ENCODE results near the gene WWOX. TPM values are rescaled to one million over a fixed set of nuclear protein-coding genes. Genes with fewer than 3 reads are reported as not detected.

Gene WWOX
- total and polyA plus RNA-seq, 2 experiments from 2014 or later = 22.1 to 123 TPM

DNA sequence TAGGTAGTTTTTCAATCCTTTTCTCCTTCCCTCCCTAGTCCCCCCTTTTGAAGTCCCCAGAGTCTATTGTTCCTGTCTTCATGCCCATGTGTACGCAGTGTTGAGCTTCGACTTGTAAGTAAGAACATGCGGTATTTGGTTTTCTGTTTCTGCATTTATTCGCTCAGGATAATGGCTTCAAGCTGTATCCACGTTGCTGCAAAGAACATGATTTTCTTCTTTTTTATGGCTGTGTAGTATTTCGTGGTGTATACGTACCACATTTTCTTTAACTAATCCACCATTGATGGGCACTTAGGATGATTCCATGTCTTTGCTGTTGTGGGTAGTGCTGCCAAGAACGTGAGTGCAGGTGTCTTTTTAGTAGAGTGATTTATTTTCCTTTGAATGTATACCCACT is 651.2 kb downstream of the WWOX start:
- Histone ChIP-seq H3K36me3 (no peaks in the 10 kb centered on the region), H3K4me1 (ENCODE audit: low read depth) (peaks cover 19% of the 10 kb centered on the region), H3K9me3 (ENCODE audit: low read depth) (no peaks in the 10 kb centered on the region), H3K4me3 (no peak overlapping the region), H3K27ac (no peak overlapping the region), H3K27me3 (no peaks in the 10 kb centered on the region)
- TF ChIP-seq, protein P1, sequence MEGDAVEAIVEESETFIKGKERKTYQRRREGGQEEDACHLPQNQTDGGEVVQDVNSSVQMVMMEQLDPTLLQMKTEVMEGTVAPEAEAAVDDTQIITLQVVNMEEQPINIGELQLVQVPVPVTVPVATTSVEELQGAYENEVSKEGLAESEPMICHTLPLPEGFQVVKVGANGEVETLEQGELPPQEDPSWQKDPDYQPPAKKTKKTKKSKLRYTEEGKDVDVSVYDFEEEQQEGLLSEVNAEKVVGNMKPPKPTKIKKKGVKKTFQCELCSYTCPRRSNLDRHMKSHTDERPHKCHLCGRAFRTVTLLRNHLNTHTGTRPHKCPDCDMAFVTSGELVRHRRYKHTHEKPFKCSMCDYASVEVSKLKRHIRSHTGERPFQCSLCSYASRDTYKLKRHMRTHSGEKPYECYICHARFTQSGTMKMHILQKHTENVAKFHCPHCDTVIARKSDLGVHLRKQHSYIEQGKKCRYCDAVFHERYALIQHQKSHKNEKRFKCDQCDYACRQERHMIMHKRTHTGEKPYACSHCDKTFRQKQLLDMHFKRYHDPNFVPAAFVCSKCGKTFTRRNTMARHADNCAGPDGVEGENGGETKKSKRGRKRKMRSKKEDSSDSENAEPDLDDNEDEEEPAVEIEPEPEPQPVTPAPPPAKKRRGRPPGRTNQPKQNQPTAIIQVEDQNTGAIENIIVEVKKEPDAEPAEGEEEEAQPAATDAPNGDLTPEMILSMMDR (IDR thresholded peaks at IDR 0.05; ENCODE audit: low read depth, low read length) = no peak
- no peak for DNase-seq (ENCODE audit: low read depth in 1 of 2, low spot score in 1 of 2)

DNA sequence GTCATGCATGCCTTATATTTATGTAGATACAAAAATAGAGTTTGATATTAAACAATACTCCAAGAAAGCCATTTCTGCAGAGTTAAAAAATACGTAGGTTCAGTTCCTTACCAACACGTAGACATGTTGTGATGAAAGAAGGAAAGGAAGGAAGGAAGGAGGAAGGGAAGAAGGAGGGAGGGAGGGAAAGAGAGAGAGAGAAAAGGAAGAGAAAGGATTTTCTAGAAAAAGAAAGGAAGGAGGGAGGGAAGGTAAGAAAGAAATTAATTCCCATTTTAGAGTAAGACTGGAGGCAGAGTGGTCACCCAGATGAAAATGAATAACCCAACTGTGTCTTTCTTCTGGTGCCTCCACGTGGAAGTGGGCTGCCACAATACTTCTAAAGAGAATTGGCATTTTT is 652.1 kb downstream of the WWOX start:
- no peaks in the 10 kb centered on the region for H3K36me3 ChIP-seq
- DNase-seq (ENCODE audit: low read depth in 1 of 2, low spot score in 1 of 2) = no peak
- H3K4me1 ChIP-seq (ENCODE audit: low read depth) = peaks cover 19% of the 10 kb centered on the region
- H3K27me3 ChIP-seq = no peaks in the 10 kb centered on the region
- no peak overlapping the region for H3K27ac ChIP-seq
- no peaks in the 10 kb centered on the region for H3K9me3 ChIP-seq (ENCODE audit: low read depth)
- TF ChIP-seq, protein P1 (IDR thresholded peaks at IDR 0.05; ENCODE audit: low read depth, low read length) = no peak
- H3K4me3 ChIP-seq = no peak overlapping the region

GRCh38 chr16:78754713-78755112 is 655.3 kb downstream of the WWOX start:
- Histone ChIP-seq H3K4me3 (no peak overlapping the region), H3K4me1 (ENCODE audit: low read depth) (peaks cover 20% of the 10 kb centered on the region), H3K9me3 (ENCODE audit: low read depth) (no peaks in the 10 kb centered on the region), H3K27ac (no peak overlapping the region), H3K36me3 (no peaks in the 10 kb centered on the region), H3K27me3 (no peaks in the 10 kb centered on the region)
- no peak for DNase-seq (ENCODE audit: low read depth in 1 of 2, low spot score in 1 of 2)
- TF ChIP-seq, protein P1 (IDR thresholded peaks at IDR 0.05; ENCODE audit: low read depth, low read length) = no peak

- peaks cover 24% of the 10 kb centered on the region for H3K4me1 ChIP-seq (ENCODE audit: low read depth)
- TF ChIP-seq, protein P1 (IDR thresholded peaks at IDR 0.05; ENCODE audit: low read depth, low read length) = no peak
- no peak overlapping the region for H3K27ac ChIP-seq
- no peak for DNase-seq (ENCODE audit: low read depth in 1 of 2, low spot score in 1 of 2)
- H3K4me3 ChIP-seq = no peak overlapping the region
- H3K36me3 ChIP-seq = no peaks in the 10 kb centered on the region
- no peaks in the 10 kb centered on the region for H3K27me3 ChIP-seq
- H3K9me3 ChIP-seq (ENCODE audit: low read depth) = no peaks in the 10 kb centered on the region
Measured at GRCh38 chr16:78755751-78756661, 656.6 kb downstream of the WWOX start.

GRCh38 chr16:78759596-78759995 is 660.1 kb downstream of the WWOX start:
- H3K4me3 ChIP-seq = no peak overlapping the region
- H3K36me3 ChIP-seq = no peaks in the 10 kb centered on the region
- DNase-seq (ENCODE audit: low read depth in 1 of 2, low spot score in 1 of 2) = no peak
- peaks cover 24% of the 10 kb centered on the region for H3K4me1 ChIP-seq (ENCODE audit: low read depth)
- H3K9me3 ChIP-seq (ENCODE audit: low read depth) = no peaks in the 10 kb centered on the region
- no peaks in the 10 kb centered on the region for H3K27me3 ChIP-seq
- TF ChIP-seq, protein P1 (IDR thresholded peaks at IDR 0.05; ENCODE audit: low read depth, low read length) = no peak
- no peak overlapping the region for H3K27ac ChIP-seq
